PC-9 (cell line): ENCODE measurements around the gene TNFSF12. TPM values are rescaled to one million over a fixed set of nuclear protein-coding genes. Genes with fewer than 3 reads are reported as not detected.
A peak's percentile ranks its signal among the peaks of the same experiment; 100 is the strongest.

Source experiments
- BruUV-seq: library from RNA; stranded (reverse); fragments of 400-500 nt; replicated peaks from 2 replicates; lab custom pipeline; 2021; lab: Mats Ljungman, UMichigan
- CTCF ChIA-PET: fragments of 300-600 bp; sonication (Branson Sonifier 250); formaldehyde crosslinking; loops from one replicate; lab custom pipeline; 2022; ENCODE audit warnings: antibody characterized with exemption; lab: Charles Lee
- POLR2A ChIA-PET: fragments of 300-600 bp; sonication (Branson Sonifier 250); formaldehyde crosslinking; loops from one replicate; lab custom pipeline; 2022; ENCODE audit warnings: antibody characterized with exemption; ENCODE audit not compliant: unreplicated experiment; lab: Charles Lee
- DNase-seq, 2 experiments: peaks; one replicate each; pipeline versions ENCODE4 v3.0.0 to v3.0.0-alpha.2; 2015 to 2022; ENCODE audit warnings: mixed read lengths in 1 of 2
- H2AFZ ChIP-seq: fragments of 200-600 bp; sonication (generic); 2 replicates; pipeline ENCODE4 v1.8.1; 2017; ENCODE audit warnings: antibody characterized with exemption
- H3F3A ChIP-seq: fragments of 200-600 bp; sonication (generic); 2 replicates; pipeline ENCODE4 v1.8.1; 2017; ENCODE audit warnings: antibody characterized with exemption, mild to moderate bottlenecking, low read depth; ENCODE audit not compliant: insufficient read depth
- H3K27ac ChIP-seq: fragments of 200-600 bp; sonication (generic); 2 replicates; pipeline ENCODE4 v1.6.1; 2016; ENCODE audit warnings: mixed run types
- H3K27me3 ChIP-seq: fragments of 200-600 bp; sonication (generic); 2 replicates; pipeline ENCODE4 v1.6.1; 2016; ENCODE audit warnings: low read depth, mixed run types; ENCODE audit not compliant: insufficient read depth
- H3K36me3 ChIP-seq: fragments of 200-600 bp; sonication (generic); 2 replicates; pipeline ENCODE4 v1.6.1; 2016; ENCODE audit warnings: low read depth, mixed run types
- H3K4me1 ChIP-seq: fragments of 200-600 bp; sonication (generic); replicated peaks from 2 replicates; pipeline ENCODE4 v1.6.1; 2016; ENCODE audit warnings: mixed run types; ENCODE audit not compliant: insufficient read depth
- H3K4me2 ChIP-seq: fragments of 200-600 bp; sonication (generic); 2 replicates; pipeline ENCODE4 v1.6.1; 2017; ENCODE audit warnings: mixed run types
- H3K4me3 ChIP-seq: fragments of 200-600 bp; sonication (generic); 2 replicates; pipeline ENCODE4 v1.6.1; 2016; ENCODE audit warnings: mixed run types
- H3K79me2 ChIP-seq: fragments of 200-600 bp; sonication (generic); 2 replicates; pipeline ENCODE4 v1.6.1; 2017; ENCODE audit warnings: low read depth, mixed run types
- H3K9me2 ChIP-seq: fragments of 200-600 bp; sonication (generic); 2 replicates; pipeline ENCODE4 v1.8.1; 2017; ENCODE audit warnings: mild to moderate bottlenecking; ENCODE audit not compliant: insufficient read depth
- H3K9me3 ChIP-seq: fragments of 200-600 bp; sonication (generic); 2 replicates; pipeline ENCODE4 v1.8.1; 2016; ENCODE audit warnings: low read depth; ENCODE audit not compliant: insufficient read depth
- H4K20me1 ChIP-seq: fragments of 200-600 bp; sonication (generic); 2 replicates; pipeline ENCODE4 v1.8.1; 2017; ENCODE audit not compliant: insufficient read depth
- EZH2 ChIP-seq: fragments of 200-600 bp; sonication (generic); IDR thresholded peaks from 2 replicates; pipeline ENCODE4 v1.8.0; 2017; ENCODE audit warnings: antibody characterized with exemption, low read depth
- intact Hi-C: fragments of 100-400 bp; cut with micrococcal nuclease; formaldehyde crosslinking; loops from one replicate; pipeline ENCODE4 v1.10.0; 2022; ENCODE audit not compliant: unreplicated experiment
- total RNA-seq: library from RNA; stranded (reverse); gene quantifications from 2 replicates; pipeline ENCODE4 v1.2.3, GENCODE V29; 2021
- TF ChIP-seq, protein P1 (sequence below): fragments of 200-600 bp; sonication (generic); conservative IDR thresholded peaks from 2 replicates; pipeline ENCODE4 v1.6.1; 2017; ENCODE audit warnings: mixed run types, antibody characterized with exemption, mild to moderate bottlenecking, moderate library complexity

The TNFSF12 gene
- total RNA-seq, 1 experiment from 2014 or later = 14.3 TPM

DNA sequence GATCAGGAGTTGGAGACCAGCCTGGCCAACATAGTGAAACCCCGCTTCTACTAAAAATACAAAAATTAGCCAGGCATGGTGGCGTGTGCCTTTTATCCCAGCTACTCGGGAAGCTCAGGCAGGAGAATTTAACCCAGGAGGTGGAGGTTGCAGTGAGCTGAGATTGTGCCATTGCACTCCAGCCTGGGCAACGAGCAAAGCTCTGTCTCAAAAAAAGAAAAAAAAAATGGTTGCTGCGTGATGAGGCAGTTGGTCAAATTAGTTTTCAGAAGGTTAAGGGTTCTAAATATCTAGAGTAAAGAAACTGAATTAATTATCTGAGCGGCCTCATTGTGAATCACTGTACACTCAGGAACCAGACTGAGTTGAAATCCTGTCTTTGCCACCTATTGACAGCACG is 27.1 kb downstream of the TNFSF12 start:
- Histone ChIP-seq H3K36me3 (peaks cover 35% of the 10 kb centered on the region), H3K9me3 (no peaks in the 10 kb centered on the region), H3K27me3 (no peaks in the 10 kb centered on the region), H3K79me2 (peaks cover 59% of the 10 kb centered on the region), H3K9me2 (no peaks in the 10 kb centered on the region), H3K27ac (peak overlapping the region; percentile 59), H4K20me1 (peaks cover 54% of the 10 kb centered on the region), H3K4me1 (peaks cover 55% of the 10 kb centered on the region), H3K4me2 (peak overlapping the region; percentile 93; the same call in 1 of the 2 replicates), H3F3A (peaks cover 73% of the 10 kb centered on the region), H2AFZ (no peak overlapping the region), H3K4me3 (peak overlapping the region; percentile 91; the same call in 1 of the 2 replicates)
- DNase-seq = no peak
- CTCF ChIA-PET = no interaction called here
- POLR2A ChIA-PET = interaction anchor here (0.7 kb wide), 1 partner anchor 100 kb away, joined by 6 read pairs; no protein-coding TSS in a partner anchor
- BruUV-seq = no TSS peak
- TF ChIP-seq EZH2 = no peak
- TF ChIP-seq, protein P1, sequence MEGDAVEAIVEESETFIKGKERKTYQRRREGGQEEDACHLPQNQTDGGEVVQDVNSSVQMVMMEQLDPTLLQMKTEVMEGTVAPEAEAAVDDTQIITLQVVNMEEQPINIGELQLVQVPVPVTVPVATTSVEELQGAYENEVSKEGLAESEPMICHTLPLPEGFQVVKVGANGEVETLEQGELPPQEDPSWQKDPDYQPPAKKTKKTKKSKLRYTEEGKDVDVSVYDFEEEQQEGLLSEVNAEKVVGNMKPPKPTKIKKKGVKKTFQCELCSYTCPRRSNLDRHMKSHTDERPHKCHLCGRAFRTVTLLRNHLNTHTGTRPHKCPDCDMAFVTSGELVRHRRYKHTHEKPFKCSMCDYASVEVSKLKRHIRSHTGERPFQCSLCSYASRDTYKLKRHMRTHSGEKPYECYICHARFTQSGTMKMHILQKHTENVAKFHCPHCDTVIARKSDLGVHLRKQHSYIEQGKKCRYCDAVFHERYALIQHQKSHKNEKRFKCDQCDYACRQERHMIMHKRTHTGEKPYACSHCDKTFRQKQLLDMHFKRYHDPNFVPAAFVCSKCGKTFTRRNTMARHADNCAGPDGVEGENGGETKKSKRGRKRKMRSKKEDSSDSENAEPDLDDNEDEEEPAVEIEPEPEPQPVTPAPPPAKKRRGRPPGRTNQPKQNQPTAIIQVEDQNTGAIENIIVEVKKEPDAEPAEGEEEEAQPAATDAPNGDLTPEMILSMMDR = no peak
- intact Hi-C loops = no loop called here

DNA sequence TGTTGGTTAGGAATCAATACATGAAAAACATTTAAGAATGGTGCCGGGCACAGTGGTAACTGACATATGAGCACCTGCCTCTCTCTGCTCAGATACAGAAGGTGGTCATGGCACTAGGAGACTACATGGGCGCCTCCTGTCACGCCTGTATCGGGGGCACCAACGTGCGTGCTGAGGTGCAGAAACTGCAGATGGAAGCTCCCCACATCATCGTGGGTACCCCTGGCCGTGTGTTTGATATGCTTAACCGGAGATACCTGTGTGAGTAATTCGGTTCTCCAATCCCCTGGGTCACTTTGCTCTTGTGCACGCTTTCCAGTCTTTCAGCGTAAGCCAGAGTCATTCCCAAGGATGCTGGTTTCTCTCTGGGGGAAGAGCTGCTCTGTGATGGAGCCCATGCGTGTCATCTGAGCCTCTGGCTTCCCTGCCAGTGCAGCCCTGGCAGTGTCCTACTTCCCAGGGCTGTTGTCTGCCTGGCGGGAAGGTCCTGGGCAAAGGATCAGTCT is 27.6 kb downstream of the TNFSF12 start:
- no peak for DNase-seq
- Histone ChIP-seq H3K79me2 (peaks cover 59% of the 10 kb centered on the region), H3F3A (peaks cover 73% of the 10 kb centered on the region), H4K20me1 (peaks cover 54% of the 10 kb centered on the region), H3K4me3 (no peak overlapping the region), H3K4me2 (peak overlapping the region; percentile 93; the same call in 1 of the 2 replicates), H3K9me2 (no peaks in the 10 kb centered on the region), H2AFZ (no peak overlapping the region), H3K36me3 (peaks cover 35% of the 10 kb centered on the region), H3K27me3 (no peaks in the 10 kb centered on the region), H3K4me1 (peaks cover 55% of the 10 kb centered on the region), H3K9me3 (no peaks in the 10 kb centered on the region), H3K27ac (peak overlapping the region; percentile 59; the same call in 1 of the 2 replicates)
- ChIA-PET POLR2A (interaction anchor here (0.5 to 0.7 kb wide), 2 partner anchors 11 to 75 kb away, joined by 3 read pairs; no protein-coding TSS in a partner anchor), CTCF (no interaction called here)
- intact Hi-C loops = no loop called here
- BruUV-seq = no TSS peak
- TF ChIP-seq, protein P1 = no peak
- TF ChIP-seq EZH2 = no peak

DNA sequence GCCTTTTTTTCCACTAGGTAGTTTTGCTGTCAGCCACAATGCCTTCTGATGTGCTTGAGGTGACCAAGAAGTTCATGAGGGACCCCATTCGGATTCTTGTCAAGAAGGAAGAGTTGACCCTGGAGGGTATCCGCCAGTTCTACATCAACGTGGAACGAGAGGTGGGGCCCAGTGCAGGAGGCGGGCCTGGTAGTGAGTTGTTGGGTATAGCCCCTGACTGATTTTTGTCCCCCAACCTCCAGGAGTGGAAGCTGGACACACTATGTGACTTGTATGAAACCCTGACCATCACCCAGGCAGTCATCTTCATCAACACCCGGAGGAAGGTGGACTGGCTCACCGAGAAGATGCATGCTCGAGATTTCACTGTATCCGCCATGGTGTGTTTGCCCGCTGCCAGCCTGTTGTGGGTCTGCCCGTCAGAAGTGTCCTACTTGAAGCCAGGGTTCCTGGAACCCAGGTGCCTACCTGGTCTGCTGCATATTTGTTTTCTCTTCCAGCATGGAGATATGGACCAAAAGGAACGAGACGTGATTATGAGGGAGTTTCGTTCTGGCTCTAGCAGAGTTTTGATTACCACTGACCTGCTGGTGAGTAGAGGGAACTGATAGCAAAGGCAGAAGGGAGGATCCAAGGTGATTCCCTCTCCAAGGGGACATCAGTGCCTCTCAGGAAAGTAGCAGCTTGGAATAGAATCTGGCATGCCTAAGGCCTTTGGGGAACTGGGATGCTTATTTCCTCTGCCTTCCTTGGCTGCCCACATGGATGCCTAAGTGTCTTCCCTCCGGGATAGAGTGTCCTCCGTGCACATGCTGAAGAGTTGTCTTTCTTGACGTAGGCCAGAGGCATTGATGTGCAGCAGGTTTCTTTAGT is 28.7 kb downstream of the TNFSF12 start:
- no peaks in the 10 kb centered on the region for H3K9me3 ChIP-seq
- intact Hi-C loops = no loop called here
- no peaks in the 10 kb centered on the region for H3K27me3 ChIP-seq
- H3K27ac ChIP-seq = peak overlapping the region; percentile 88
- no peak for TF ChIP-seq EZH2
- TF ChIP-seq, protein P1 = no peak
- no TSS peak for BruUV-seq
- peaks cover 69% of the 10 kb centered on the region for H3F3A ChIP-seq
- peaks cover 55% of the 10 kb centered on the region for H3K4me1 ChIP-seq
- H3K4me2 ChIP-seq = peak overlapping the region; percentile 93; the same call in 1 of the 2 replicates
- DNase-seq = no peak
- no peaks in the 10 kb centered on the region for H3K9me2 ChIP-seq
- peaks cover 54% of the 10 kb centered on the region for H4K20me1 ChIP-seq
- no peak overlapping the region for H3K4me3 ChIP-seq
- ChIA-PET CTCF (interaction anchor here (0.5 kb wide), 1 partner anchor 12 kb away, joined by 3 read pairs; no protein-coding TSS in a partner anchor), POLR2A (interaction anchor here (0.7 kb wide), 1 partner anchor 320 kb away, joined by 7 read pairs; no protein-coding TSS in a partner anchor)
- H3K79me2 ChIP-seq = peaks cover 59% of the 10 kb centered on the region
- H2AFZ ChIP-seq = no peak overlapping the region
- peaks cover 35% of the 10 kb centered on the region for H3K36me3 ChIP-seq
